ENCODE results near the gene SGCD.

The SGCD gene

DNA sequence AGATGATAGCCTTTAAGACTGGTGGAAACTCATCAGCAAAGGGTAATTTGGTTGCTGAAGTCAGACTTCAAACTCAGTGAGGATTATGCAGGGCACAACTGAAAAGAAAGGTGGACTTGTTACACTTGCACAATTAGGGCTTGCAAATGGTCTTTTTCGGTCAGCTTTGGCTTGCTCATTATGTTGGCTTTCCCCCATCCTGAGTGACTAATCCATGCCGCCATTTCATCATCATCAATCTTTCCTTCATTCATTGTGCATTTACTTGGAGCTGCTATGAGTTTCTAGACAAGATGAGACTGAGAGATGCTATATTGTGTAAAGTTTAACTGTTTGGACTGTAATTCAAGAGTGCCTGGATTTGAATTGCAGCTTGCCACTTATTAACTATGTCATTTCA, 388.3 kb downstream of the SGCD start:
- DNase-seq: no peak

DNA sequence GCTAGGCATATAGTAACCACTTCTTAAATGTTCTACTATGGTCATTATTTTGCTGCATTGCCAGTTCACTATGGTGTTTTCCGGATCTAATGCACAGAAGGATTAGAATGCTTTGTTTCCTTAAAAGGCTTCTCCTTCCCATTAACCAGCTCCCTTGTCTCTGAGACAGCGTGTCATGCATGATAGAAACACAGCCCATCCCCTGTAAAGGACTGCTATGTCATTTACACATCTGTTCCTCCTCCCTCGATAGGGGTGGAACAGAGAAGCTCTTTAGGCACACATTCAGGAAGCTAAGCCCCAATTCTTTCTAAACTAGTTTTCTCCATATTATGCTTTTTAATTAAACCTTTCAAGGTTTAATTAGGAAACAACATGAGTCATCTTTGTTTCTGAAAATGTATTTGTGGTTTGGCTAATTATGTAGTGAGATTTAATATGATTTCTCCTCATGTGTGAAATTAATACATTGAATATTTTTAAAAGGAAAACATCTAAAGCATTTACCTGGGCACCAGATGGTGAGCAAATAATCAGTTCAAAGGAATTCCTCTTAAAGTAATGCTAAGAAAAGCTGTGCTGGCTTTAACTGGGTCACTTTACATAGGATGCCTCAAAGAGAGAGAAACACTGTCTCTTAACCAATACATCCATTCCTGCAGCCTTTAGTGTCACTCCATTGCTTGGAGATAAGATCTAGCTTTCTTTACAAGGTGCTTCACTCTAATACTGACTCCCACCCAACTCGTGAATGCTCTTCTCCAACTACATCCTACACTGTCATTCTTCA, 389.8 kb downstream of the SGCD start:
- DNase-seq: no peak

DNA sequence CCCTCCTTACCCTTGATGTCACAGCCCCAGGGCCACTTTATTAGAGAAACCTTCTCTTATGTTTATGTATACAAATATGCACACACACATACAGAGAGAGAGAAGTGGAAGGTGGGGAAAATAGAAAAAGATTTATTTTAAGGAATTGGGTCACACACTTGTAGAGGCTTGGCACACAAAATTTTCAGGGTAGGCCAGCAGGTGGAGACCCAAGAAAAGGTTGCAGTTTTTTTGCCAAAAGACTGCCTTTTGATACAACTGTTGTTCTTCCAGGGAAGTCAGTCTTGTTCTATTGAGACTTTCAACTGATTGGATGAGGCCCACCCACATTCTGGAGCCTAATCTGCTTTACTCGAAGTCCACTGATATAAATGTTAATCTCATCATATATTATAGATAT, 392.0 kb downstream of the SGCD start:
- no peak for DNase-seq

DNA sequence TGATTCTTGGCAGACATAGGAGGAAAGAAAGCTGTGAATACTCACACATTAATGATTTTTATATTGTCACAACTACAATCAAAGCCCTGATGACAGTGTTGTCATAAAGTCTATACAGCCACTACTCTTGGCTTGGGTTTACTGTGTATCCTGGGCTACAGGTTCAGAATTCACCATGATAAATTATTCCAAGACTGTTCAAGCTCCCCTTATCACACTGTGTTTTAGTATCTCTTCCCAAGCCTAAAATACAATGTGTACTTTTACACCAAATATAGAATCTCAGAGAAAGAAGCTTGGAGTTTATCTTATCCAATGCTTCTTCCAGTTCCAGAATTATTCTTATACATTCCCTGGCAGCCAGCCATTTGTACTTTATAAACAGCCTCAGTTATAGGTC, 395.4 kb downstream of the SGCD start:
- DNase-seq: no peak

DNA sequence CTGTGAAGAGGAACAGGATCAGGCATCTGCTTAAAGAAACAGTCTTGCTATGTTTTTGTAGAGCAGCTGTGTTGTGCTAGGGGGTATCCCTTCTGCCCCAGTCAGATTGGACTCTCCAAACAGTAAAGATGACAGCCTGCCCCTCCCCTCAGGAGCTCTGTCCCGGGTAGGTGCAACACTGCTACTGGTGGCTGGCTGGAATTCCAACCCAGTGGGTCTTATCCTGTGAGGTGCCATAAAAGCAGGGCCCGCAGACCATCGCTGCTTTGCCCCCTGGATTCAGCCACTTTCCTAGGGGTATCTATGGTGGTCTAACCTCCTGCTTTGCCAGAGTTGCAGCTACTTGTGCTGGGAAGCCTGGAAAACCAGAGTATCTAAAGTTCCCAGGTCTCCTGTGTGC, 408.5 kb downstream of the SGCD start:
- no peak for DNase-seq

DNA sequence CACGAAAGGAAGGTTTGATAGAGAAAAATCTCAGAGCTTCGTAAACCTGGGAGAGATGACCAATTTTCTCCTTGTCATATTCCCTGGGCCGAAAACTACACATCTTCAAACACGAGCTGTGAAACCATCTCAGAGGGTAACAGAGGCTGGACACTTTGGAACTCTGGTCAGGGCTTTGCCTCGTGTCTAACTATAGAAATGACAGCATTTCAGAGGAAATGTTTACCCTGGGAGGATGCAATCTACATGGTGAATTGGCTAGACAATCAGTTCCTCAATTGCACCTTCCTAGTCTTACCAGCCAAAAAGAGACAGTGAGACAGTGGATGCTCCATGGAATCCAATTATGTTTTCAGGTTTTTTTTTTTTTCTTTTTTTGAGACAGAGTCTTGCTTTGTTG, 414.6 kb downstream of the SGCD start:
- DNase-seq: no peak

DNA sequence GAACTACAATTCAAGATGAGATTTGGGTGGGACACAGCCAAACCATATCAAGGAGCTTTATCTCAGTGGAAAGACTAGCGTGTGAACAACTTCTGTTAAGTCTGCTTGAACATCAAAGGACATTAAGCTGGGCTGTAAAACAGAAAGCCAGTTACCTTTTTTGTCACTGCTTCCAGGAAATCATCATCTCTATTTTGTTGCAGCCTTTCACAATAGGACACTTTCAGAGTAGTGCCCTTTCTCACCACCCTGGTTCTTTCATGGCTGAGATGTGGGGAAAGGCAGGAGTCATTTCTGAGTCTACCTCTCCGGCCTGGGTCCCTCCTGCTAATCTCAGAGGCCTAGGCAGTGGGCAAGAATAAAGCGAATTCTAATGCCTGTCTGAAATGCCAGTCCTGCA, 426.9 kb downstream of the SGCD start:
- no peak for DNase-seq

DNA sequence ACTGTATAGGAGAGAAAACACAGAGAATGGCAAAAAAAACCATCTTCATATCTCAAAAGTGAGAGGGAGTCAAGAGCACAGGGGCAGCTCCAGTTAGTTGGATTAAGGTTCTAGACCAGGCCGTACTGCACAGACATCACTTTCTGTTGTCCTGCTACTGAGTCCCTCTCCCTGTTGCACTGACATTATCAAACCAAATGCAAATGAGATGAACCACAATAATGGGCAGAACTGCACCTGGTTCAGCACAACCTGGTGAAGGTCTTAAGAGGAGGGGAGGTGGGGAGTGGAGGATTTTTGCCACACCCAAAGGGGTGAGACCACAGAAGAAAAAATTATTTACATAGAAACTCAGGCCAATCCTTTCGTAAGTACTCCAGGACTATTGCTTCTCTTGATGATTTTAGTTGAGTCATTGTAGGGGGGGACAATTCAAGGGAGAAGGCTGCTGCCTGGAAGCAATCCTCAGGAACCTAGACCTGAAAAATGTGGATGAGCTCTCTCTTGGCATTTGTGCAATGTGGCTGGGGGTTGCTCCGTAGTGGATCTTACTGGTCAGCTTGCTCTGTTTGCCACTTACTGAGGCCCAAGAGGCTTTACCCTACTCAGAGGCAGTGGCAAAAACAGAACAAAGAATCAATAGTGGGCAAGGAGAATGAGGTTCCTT, 428.6 kb downstream of the SGCD start:
- no peak for DNase-seq

DNA sequence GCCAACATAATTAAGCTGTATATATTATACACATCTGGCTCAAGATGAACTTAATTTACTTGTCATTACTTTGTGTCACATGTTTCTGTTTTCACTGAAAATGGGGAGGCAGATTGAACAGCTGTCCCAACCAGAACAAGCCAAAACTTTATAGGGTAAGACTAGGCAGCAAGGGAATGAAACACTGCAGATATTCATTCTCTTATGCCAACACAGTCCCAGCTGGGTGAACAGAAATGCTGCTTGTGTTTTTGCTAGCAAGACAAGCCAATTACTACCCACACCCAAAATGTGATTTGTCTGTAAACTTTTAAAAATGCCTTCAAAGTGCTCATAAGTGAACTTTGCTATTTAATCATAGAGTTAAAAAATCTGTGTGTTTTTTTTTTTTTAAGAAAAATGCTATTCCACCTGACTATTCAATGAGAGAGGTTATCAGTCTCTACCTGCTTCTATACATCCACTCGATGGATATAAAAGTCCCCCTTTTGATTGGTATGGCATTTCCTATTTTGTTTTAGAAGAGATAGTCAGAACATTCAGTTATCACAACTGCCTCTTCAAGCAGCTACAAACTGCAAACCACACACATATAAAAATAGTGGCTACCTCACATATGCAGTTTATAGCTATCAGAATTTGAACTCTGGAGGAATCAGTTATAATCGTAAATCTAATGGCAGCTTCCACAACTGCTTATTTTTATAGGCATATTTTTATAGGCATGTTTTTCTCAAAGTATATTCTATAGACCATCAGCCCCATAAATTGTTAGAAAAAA, 431.2 kb downstream of the SGCD start:
- DNase-seq: no peak

DNA sequence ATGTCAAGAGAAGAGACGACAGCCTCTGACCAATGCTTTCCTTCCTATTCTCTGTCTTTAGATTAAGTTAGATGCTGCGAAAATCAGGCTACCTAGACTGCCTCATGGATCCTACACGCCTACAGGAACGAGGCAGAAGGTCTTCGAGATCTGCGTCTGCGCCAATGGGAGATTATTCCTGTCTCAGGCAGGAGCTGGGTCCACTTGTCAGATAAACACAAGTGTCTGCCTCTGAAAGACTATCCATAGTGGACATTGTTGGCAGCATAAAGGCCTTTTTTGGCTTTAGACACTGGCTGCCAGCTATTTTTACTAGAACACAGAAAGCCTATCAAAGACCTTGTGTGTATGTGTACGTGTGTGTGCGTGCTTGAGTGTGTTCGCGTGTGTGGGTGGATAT, 432.2 kb downstream of the SGCD start:
- no peak for DNase-seq

DNA sequence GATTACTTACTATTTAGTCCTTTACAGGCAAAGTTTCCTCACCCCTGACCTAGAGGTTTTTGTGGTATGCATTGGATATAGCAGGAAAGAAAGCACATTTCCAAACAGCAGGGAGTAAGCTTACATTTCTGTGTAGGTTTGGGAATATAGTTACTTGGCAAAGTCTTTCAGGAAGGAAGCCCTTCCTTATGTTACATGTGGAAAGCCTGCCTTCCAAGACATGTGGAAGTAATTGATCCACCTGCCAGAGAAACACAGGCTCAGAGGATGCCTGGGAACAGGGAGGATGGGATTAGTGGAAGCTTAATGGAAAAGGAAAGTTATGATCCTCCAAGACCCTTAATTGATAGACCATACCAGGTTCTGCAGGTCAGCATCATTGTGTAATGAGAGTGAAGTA, 435.8 kb downstream of the SGCD start:
- DNase-seq: no peak

DNA sequence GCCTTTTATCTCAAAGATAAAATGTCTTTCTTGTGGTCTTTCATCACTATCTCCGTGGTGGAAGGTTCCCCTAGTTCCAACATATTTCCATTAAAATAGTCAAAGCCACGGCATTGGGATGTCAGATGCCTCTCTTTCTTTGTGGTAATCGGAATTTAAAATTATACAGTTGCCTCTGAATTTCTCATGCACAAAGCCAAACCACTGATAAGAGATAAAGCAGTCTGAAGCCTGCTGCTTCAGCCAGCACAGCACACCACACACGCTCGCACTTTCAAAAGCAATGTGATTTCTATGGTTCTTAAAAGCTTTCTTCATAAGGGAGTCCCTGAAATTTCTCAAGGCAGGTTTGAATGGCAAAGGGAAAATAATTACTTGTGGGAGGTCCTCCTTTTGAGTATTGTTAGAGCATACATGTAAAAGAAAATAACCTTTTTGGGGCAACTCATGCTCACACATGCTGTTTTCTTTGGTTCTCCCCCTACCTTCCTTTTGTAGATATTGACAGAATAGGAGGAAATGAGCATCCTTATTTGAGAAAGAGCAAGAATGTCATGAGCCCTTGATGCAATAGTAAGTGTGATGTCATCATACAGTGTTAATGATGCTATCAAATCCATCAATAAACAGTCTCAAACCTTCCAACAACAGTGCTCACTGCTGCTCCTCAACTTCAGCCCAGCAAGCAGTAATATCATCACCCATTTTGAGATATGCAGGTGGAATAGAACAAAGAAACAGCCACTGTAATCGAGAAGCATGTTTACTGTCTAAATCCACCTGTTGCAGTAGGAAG, 437.4 kb downstream of the SGCD start:
- no peak for DNase-seq

DNA sequence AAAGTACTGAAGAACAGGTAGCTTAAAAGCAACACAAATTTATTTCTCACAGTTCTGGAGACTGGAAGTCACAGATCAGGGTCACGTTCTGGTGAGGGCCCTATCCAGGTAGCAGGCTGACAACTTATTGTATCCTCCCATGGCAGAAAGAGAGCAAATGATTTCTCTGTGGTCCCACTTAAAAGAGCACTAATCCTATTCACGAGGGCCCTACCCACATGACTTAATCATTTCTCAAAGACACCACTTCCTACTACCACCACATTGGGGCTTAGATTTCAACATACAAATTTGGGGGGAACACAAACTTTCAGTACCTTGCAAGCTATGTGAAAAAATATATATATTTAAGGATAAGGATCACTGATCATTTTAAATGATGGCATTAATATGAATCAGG, 447.3 kb downstream of the SGCD start:
- DNase-seq: no peak

DNA sequence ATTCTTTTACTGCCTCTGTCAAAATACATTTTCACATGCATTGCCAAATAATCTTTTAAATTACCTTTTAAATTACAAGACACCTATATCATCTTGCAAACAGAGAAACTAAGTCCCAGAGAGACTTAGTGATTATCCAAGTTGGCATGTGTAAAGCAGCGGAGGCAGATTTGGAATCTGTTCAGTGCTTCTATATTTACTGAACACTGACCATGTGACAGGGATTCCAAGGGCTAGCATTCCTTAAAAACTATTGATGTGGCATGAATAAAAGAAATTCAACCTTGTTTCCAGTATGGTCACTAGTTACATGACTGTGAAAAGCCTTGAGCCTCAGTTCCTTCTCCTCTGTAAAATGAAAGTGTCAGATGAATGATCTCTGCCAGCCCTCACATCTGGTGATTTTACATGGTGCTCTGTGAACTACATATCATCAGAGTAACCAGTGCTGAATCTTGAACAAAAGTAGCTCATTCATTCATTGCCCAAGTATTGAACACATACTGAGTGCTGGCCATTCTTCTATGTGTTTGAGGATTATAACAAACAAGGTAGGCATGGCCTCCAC, 451.3 kb downstream of the SGCD start:
- no peak for DNase-seq

DNA sequence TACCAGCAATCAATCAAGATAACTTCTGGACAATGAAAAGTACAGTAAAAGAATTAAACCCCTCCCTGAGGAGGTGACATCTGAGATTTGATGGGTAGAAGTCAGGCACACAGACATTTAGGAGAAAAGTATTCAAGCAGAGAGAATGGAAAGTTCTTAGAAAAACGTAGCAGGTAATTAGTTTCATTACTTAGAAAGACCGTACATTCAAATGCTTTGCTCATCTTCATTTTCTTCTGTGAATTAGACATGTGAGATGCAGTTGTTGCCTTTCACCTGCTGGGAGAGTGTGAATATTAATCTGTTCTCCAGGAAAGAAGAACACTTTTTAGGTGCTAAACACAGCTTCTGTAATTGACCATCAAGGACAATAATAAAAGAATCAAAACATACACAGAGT, 451.8 kb downstream of the SGCD start:
- DNase-seq: no peak

DNA sequence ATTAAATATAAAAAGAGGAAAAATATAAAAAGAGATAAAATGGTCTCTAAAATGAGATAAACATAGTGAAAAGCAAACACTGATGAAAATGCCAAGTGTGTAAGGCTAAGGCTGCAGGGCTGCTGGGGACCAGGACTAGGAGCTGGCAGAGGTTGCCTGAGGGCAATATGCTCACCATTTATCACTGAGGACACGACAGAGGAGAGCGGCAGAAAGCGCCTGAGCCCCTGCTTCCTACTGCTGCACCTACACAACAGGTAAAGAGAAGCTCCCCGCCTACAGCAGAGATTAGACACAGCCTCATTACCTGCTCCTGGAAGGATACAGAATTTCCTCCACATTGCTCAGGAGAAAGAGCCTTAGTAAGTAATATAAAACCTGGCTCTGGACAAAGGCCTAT, 452.5 kb downstream of the SGCD start:
- DNase-seq: no peak

DNA sequence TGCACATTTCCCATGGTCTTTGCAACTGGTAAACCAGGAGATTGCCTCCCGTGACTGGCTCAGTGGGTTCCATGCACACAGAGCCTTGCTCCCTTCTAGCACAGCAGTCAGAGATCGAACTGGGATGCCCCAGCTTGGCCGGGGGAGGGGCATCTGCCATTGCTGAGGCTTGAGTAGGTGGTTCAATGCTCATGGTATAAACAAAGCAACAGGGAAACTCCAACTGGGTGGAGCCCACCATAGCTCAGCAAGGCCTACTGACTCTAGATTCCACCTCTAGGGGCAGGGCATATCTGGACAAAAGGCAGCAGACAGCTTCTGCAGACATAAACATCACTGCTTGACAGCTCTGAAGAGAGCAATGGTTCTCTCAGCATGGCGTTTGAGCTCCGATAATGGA, 456.1 kb downstream of the SGCD start:
- no peak for DNase-seq

DNA sequence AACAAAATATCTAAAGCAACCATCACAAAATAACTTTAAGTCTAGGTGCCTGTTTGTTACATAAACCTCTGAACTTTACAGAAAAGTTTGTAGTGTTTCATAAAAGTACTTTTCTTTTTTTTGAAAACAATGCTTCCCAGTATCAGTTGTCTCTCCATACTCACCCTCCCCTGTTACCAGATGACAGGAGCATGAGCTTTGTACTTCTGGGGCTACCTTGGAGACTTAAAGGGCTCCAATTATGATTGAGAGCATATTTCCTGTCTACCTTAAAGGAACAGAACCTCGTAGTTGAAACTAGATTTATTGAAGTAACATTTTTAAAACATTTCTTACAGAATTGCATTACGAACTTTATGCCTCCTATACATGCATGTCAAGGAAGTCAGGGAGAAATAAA, 467.7 kb downstream of the SGCD start:
- no peak for DNase-seq

DNA sequence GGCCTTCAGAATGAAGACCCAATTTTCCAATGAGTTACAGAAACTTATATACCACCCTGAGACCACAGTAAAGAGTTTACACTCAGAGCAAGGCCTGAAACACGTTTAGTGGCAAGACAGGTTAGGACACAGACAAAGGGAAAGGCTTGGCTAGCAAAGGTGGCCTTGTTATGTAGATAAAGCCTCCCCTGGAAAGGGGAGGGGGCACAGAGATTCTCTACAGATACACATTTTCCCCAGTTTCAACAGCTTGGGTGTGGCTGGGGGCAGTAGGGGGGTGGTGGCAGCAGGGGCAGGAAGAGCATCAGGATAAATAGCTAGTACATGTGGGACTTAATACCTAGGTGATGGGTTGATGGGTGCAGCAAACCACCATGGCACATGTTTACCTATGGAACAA, 471.2 kb downstream of the SGCD start:
- DNase-seq: no peak

DNA sequence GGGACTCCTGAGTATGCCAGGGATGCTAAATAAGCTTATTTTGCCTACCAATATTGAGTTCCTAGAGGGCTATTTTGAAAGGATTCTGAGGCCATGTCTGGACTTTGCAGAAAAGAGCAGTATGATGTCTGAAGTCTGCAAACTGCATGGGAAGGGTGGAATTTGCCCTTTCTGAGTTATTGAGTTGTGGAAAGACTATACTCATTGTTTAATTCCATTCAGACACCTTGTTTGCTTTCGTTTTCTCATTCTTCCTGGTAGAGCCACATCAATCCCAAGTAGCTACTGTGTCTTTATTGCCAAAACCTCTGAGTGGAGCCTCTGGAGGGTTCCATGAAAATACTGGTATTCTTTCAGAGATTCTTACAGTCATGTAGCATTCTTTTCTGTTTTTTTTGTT, 472.2 kb downstream of the SGCD start:
- no peak for DNase-seq

DNA sequence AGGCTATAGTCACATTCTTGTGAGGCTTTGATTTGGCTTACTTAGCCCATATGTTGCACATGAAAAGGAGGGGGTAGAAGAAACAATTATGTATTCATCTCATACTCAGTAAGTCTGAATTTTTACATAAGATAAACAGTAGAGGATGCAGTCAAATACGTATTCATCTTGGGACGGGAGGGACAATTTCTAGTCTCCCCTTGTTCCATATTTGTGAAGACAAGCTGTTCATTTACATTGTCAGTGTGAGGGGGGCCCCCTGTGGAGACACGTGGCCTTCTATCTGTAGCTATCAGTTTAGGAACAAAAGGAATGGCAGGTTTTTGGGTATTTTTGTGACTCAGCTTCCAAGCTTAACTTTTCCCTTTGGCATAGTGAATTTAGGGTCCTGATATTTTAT, 474.0 kb downstream of the SGCD start:
- DNase-seq: no peak

DNA sequence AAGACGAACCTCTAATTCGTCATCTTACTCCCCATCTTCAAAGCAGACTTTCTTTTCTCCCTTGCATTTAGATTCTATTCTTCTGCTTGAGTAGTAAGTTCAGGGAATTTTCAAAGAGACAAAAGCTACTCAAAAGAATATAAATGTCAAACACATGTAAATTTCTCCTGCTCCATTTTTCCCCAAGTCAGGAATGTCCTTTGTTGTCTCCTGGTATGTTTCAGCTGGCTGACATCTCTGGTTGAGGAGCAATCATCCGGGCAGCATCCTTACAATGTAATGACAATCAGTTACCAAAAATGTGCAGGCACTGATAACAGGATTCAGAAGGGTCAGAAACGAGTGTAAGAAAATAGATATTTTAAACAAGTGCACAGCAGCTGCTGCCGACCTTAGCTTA, 475.5 kb downstream of the SGCD start:
- DNase-seq: no peak

DNA sequence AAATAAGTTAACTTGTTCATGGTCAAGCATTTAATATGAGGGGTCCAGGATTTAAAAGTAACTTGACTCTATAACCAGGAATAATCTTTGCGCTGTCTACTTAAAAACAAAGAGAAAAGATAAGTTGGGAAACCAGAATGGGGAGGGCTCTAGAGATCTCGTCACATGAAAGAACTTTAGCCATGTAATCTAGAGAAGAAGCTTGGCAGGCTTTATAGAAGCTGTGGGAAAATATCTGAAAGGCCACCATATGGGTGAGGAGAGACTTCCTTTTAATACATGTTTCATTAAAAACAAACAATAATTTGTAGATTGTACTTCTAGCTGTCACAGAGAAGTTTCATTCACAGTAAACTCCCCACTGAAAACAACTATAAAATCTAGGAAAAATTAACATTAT, 476.4 kb downstream of the SGCD start:
- DNase-seq: no peak
